NCI-H748 (cell line): ENCODE data around the gene GABRP.

Experiments used
- DNase-seq: peaks from one replicate; lab custom pipeline; 2025; ENCODE audit not compliant: unreplicated experiment; lab: John Stamatoyannopoulos, UW

Gene GABRP

DNA sequence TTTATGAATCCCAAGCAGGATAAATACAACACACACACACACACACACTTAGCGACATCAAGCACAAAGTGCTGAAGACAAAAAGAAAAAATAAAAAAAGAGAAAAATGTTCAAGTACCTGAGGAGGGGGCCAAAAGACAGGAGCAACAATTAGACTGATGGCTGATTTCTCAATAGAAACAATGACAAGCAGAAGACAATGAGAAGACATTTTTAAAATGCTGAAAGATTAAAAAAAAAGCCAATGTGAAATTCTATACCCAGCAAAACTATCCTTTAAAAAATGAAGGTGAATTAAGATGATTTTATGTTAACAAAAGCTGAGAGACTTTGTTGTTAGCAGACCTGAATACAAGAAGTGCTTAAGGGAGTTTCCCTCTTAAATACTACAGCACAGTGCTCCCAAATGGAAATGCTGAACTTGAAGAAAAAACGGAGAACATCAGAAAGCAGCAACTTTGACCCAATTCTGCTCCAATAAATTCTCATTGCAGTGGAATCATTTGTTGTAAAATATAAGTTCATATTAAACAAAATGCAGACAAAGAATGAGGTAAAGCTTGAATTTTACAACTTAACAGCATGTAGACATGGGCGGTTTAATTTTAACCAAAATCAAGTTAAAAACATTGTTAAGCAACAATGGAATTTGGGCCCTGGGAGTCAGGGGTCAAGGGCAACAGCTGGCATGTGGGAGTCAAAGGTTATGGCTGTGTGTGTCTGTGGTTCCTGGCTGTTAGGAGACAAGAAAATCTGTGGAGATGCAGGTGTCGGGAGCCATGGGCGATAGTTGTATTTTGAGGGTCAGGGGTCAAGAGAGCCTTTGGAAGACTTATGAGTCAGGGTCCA lies 77.5 kb downstream of the GABRP start:
- no peak for DNase-seq

- no peak for DNase-seq
Measured at GRCh38 chr5:170861667-170861916, 78.1 kb downstream of the GABRP start.

DNA sequence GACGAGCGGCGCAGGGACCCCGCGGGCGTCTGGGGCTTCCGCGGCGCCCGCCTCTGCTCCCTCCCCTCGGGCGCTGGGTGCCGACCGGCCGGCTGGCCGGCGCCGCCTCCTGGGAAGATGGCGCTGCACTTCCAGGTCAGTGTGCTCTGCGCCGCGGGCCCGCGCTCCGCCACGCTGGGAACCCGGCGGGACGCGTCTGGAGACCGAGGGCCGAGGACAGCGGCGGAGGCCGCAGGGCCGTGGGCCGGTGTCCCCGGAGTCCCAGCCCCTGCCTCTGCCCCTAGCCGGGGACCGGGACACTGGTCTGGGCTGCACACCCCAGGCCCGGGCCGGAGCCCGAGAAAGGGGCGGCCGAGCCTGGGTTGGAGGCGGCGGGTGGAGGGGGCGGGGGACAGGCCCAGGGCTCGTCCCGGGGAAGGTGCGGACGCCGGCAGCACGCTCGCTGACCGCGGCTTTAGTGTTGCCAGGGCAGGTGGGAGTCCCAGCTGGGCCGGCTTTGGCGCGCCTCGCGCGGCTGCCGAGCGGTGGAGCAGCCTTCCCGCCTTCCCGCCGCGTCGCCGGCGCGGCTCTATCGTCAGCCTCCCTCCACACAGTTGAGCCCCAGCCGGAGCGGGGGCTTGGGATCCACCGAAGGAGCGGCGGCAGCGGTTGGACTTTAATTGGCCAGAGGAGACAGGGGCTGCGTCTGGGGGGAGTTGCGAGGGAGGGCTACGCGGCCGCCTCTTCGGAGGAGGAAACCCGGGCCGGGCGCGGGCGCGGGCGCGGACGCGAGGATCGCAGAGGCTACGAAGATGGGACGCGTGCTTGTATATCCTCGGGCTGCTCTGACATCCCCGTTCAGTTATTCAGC lies 78.6 kb downstream of the GABRP start, which contains the start of gene RANBP17:
Gene RANBP17, plus strand, starts transcription at position 102 of the 850 bp plus-strand sequence.
- peak; percentile 90 for DNase-seq

GRCh38 chr5:170863646-170864045 lies 80.1 kb downstream of the GABRP start:
- DNase-seq = no peak
